Activated CD4-positive, alpha-beta T cell treated with anti-CD3 and anti-CD28 coated beads, Interleukin-2, Interleukin-6, amounts not matched to agents 100 ng/mL and 50 ng/mL, durations not matched to agents 16 hours and 8 hours (primary cell): Measurements from ENCODE around the gene CCR3.

ENCODE experiments used
- DNase-seq: peaks from one replicate; pipeline ENCODE4 v3.0.0-alpha.2; 2020

The CCR3 gene

DNA sequence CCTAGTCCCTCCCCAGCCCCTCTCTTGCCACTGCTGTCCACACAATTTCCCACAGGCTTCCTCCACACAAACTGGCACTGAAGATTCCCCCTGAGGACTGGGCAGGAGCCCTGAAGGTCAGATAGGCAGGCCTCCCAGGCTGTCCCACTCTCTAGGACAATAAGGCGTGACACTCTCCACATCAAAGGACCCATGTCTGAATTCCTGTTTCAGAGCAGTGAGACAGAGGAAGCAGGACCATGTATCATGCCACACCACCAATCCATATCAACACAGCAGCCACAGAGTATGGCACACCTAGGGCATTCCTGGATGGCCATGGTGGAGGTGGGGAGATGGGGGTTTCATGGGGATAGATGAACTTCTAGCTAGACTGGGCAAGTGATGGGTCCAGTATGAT, 20.3 kb upstream of the CCR3 start:
- DNase-seq = no peak

GRCh38 chr3:46222435-46223161, 19.7 kb upstream of the CCR3 start:
- DNase-seq = no peak

DNA sequence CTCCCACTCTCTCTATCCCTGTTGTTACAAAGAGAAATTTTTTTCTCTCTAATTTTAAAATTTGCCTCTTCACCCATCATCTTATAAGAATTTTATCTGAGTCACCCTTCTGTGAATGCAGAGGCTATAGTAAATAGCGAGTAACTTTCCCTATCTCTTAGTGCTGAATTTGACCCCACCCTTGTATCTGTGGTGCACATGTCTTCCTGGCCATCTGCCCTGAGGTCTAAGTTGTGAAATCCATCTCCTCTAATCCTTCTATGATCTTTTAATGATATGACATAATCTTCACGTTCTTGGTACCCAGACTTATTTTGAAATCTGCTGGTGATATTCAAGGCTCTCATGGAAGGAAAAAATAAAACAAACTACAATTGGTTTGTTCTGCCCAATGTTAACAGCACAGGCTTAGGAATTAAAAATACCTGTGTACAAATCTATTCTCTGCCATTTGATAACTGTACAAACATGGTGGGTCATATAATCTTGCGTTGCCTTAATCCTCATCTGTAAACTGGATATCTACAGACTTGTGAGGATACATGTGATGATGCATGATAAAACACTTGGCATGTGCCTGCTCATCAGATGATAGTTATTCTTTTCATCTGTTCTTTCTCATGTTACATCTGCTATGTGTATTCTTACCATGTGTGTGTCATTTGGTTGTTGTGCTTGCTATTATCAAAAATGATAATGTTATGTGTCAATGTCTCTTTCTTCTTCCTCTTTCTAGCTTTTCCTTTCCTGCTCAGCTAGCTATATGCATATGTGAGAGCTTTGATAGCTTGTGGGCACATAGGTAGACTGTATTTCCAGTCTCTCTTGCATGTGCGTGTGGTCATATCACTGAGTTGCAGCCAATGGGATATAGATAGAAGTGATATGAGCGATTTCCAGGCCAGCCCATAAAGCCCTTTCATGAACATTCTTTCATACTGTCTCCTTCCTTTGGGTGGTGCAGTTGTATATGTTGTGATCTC, 13.7 kb upstream of the CCR3 start:
- no peak for DNase-seq

GRCh38 chr3:46231323-46231722, 10.9 kb upstream of the CCR3 start:
- DNase-seq = no peak

GRCh38 chr3:46233194-46233593, 9.1 kb upstream of the CCR3 start:
- DNase-seq = no peak

DNA sequence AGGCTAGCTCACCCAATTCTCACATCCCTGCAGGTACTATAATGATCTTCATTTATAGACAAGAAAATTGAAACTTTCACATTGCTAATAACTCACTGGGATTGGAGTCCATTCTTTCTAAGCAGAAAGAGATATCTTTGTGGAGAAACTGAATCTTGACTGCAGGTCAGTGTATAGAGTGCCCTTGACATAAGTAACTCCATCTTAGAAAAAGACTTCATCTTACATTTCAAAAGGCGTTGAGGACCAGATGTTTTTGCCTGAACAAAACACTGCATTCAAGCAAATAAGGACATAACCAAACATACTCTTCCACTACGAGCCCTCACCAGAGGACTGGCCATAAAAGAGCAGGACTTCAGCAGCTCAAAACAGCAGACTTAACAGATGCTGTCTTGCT, 6.8 kb upstream of the CCR3 start:
- DNase-seq = no peak

- peak; percentile 5 for DNase-seq
Observed at GRCh38 chr3:46236294-46237054, 5.8 kb upstream of the CCR3 start.

DNA sequence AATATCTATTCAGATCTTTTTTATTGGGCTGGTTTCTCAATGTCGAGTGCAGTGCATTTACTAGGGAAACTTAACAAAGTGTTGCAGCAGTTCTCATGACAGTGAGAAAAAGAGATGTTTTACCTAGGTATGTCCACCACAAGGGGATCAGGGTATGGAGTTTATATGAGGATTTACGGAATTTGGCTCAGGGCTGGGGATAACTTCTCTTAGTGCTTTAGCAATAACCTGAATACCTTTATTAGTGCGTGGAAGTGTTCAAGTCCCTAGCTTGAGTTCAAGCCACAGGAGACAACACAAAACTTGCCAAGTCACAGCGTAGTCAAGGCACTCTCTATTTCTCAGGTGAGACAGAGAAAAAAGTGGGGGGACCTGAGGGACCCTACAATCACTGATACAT, 3.9 kb upstream of the CCR3 start:
- DNase-seq = no peak

GRCh38 chr3:46239301-46239938, 2.8 kb upstream of the CCR3 start:
- DNase-seq = no peak

DNA sequence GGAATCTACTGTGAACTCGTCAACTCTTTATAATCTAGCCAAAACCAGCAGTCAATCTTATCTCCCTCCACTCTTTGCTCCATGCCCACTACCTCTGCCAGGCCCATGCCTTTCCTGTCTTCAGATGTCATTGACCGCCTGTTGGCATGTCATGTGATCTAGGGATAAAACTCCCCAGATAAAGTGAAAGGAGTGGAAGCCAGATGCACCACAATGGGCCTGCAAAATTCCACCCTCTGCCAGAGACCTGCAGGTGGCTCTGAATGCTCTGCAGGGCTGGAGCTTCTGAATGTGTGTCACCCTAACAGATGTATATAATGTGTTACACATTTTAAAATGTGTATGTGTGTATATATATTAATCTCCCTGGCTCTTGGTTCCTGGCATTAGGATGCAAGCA, 2.3 kb upstream of the CCR3 start:
- DNase-seq = no peak

GRCh38 chr3:46243560-46243959, 1.3 kb downstream of the CCR3 start:
- DNase-seq = no peak

GRCh38 chr3:46245146-46245545, 2.9 kb downstream of the CCR3 start:
- no peak for DNase-seq

DNA sequence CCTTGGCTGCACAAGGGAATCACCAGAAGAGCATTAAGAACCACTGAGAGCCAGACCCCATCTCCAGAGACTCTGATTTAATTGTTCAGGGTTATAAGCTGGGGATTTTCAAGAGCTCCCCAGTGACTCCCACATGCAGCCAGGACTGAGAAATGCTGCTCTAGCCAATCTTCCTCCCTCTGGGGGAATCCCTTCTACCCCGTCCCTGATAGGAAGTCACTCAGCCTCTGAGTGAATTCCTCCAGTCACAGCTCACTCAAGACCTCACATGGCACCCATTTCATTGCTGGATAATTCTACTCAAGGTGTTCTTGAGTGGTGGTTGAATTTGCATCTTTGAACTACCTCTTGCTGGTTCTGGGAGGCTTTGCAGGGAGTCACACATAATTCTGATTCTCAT, 10.7 kb downstream of the CCR3 start:
- DNase-seq = no peak

GRCh38 chr3:46258525-46258924, 16.3 kb downstream of the CCR3 start:
- DNase-seq = no peak

DNA sequence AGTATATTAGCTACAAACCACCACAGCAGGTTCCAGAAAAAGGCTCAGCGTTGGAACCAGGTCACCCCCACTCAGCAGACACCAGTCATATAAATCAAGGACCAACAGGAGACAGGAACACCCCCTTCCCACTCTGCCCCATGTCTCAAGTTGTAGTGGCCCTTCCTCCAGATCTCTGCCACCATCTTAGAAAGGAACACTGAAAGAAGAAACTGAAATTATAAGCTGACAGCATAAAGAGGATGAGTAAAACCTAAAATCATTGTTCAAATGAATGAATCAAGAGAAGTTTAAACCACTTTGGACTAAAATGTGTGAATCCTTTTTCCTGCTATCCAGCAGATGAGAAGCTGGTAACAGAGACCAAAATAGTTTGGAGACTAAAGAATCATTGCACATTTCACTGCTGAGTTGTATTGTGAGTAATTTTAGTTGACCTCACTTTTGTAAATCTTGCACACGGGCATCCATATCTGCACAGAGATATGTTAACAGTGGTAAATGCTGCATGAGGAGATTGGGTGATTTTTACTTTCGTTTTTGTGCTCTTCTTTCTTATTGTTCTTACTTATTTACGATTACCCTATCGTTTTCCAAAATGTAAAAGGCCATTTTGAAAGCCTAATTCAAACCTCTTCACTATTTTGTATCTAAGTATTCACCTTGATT, 19.8 kb downstream of the CCR3 start:
- DNase-seq = no peak

DNA sequence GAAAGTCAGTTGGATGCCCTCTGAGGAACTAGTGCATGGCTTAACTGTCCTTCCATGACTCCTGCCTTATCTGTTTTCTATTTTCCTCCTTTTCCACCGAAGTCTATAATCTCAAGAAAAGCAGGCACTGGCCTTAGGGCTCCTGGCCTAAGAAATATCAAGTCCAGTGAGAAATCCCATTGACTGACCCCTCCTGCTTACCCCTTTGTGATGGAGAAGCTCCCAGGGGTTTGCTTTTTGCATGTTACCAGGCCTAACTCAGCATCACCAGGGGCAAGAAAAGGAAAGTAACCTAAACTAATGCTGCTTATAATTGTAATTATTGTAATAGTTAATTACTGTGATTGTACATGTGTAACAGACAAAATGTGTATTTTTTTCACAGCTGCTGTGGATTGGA, 21.7 kb downstream of the CCR3 start:
- DNase-seq = no peak

- no peak for DNase-seq
Observed at GRCh38 chr3:46266598-46266997, 24.3 kb downstream of the CCR3 start.

DNA sequence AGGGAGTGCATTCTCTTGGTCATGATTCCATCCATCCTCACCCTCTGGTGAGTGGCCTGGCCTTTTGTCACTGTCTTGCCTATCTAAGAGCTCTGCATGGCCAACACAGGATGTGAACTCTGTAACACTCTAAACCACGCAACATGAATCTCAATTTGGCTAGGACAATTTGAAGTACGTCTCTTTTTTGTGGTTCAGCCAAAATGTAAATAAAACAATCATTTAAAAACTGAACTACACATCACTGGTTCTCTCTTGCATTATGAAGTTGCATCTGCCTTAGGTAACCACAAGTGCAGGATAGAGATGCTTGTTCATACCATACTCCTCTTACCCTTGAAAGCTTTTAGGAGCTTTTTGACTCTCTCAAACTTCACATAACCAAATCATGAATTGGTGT, 27.3 kb downstream of the CCR3 start:
- peak; percentile 77 for DNase-seq

DNA sequence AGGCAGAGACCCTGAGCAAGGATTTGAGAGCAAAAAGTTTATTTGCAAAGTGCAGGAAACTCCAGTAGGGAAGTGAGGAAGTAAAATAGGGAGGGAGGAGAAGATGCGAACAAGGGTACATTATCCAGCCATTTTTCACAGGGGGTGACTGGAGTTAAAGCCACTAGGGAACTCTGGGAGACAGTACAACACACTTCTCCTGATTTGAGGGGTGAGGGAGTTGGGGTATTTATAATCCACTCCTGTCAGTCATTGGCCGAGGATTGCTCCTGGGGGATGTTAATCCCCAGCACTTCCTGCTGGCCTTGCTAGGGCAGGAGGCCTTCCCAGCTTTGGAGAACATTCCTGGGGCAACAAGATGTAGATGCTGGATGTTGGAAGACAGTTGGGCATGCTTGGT, 28.2 kb downstream of the CCR3 start:
- DNase-seq = no peak

GRCh38 chr3:46271209-46271745, 29.0 kb downstream of the CCR3 start:
- DNase-seq = no peak

DNA sequence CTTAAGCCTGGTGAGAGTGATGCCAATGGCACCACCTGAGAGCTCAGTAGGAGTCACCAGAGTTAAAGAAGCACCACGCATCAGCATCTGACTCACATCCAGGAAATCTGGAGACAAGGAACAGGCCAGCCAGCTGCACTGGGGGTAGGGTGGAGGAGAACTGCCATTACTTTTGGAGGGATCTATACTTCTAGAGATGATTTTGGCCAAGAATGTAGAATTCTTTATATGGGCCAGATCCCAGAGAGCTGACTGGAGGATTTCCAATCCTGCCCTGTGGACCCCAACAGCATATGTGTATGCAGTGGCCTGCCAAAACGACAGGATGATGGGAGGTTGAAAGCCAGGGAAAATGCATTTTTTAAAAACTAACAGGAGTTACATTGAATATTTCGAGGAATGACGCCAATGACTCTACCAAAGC, 29.8 kb downstream of the CCR3 start:
- no peak for DNase-seq

DNA sequence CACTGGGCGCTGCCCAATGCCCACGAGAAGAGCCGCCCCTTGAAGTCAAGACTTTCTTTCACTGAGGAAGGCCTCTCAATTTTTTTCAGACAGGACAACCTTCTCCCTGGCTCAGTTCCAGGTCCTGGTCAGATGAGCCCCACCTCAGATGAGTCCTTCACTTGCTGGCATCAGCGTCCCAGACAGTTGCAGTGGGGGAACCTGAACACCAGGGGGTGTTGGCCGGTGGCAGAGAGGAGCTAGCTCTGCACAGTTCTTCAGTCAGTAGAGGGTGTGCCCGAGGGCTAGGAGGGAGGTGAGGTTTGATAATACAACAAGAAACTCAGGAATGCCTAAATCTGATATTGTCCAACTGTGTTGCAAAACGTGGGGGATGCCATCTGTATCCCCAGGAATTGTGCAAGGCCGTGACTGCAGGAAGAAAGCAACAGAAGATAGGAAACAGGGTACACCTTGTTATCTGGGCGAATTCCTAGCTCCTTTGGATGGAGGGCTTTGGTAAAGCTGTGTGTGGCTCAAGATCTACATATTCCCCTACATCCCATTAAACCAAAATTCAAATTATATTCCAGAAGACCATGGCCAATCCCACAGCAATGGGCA, 34.3 kb downstream of the CCR3 start:
- DNase-seq = peak; percentile 84
